Mucosa of stomach (tissue), 1 donor: ENCODE data around the gene CNIH3.
"Not testable (repeated sequence)": the region's sequence is repeated elsewhere in the genome, so short reads cannot be mapped to it uniquely, and the experiment has no call there.

Experiments
- H3K27me3 ChIP-seq: one replicate; pipeline ENCODE4 v1.7.0; 2013; ENCODE audit warnings: mild to moderate bottlenecking, low read length; ENCODE audit not compliant: control insufficient read depth, insufficient read depth
- H3K36me3 ChIP-seq: one replicate; pipeline ENCODE4 v1.7.0; 2013; ENCODE audit warnings: low read length; ENCODE audit not compliant: control insufficient read depth, insufficient read depth
- H3K4me1 ChIP-seq: one replicate; pipeline ENCODE4 v1.7.0; 2013; ENCODE audit warnings: mild to moderate bottlenecking, low read length; ENCODE audit not compliant: control insufficient read depth, insufficient read depth
- H3K4me3 ChIP-seq: one replicate; pipeline ENCODE4 v1.7.0; 2013; ENCODE audit warnings: low read length
- H3K9ac ChIP-seq: one replicate; pipeline ENCODE4 v1.7.0; 2013; ENCODE audit warnings: mild to moderate bottlenecking, low read length, moderate library complexity
- H3K9me3 ChIP-seq: one replicate; pipeline ENCODE4 v1.7.0; 2013; ENCODE audit warnings: mild to moderate bottlenecking, low read length, moderate library complexity; ENCODE audit not compliant: control insufficient read depth
- donor health status: Pancreatic carcinoma.

Gene CNIH3

DNA sequence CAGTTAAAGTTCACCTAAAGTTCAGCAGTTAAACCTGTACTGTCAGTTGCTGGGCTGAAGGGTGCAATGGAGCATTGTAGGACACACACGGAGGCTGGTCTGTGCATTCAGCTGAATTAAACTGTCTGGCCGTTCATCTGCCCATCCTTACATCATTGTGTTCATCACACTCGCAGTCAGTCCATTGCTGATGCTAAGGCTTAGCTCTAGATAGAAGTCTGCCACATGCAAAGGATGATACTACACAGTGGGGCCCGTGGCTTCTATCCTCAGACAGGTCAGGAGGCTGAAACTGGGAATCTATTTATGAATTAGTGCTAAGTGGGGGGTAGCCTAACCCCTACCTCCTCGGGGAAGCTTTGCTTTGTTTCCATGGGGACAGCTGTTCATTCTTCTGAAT is 60.4 kb downstream of the CNIH3 start:
- H3K4me1 ChIP-seq, result no peaks in the 10 kb centered on the region
- H3K9me3 ChIP-seq, result no peaks in the 10 kb centered on the region
- H3K36me3 ChIP-seq, result no peaks in the 10 kb centered on the region
- no peak overlapping the region for H3K9ac ChIP-seq
- H3K4me3 ChIP-seq, result no peak overlapping the region
- H3K27me3 ChIP-seq, result no peaks in the 10 kb centered on the region

DNA sequence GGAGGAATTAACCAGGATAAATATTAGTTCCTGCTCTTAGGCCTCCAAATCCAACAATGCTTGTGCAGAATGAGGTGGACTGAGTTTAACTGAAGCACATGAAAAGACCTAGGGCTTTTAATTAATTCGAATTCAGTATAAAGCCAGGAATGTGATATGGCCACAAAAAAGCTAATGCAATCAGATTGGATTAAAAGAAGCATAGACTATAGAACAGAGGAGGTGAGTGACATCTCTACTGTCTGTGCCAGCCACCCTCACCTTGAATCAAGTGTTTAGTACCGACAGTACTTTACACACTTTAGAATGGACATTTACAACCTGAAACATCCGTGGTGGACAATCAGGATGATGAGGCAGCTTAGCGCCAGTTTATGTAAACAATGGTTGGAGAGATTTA is 62.1 kb downstream of the CNIH3 start:
- Histone ChIP-seq H3K9ac (no peak overlapping the region), H3K4me1 (no peaks in the 10 kb centered on the region), H3K36me3 (no peaks in the 10 kb centered on the region), H3K9me3 (no peaks in the 10 kb centered on the region), H3K27me3 (no peaks in the 10 kb centered on the region), H3K4me3 (no peak overlapping the region)

DNA sequence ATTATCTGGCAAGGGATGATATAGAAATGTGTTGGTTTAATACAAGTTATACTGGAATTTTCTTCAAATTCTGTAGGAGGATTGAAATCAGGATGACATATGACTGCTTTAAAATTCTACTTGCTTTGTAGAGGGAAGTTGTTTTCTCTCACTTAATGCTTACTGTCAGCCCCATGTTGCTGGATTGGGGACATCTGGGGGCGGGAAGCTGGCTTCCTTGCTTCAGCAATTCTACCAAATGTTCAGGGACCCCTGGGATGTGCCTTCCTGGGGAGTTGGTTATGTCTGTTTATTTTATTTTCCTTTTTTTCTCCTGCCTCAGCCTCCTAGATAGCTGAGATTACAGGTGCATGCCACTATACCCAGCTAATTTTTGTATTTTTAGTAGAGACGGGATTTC is 63.5 kb downstream of the CNIH3 start:
- Histone ChIP-seq H3K9ac (no peak overlapping the region), H3K27me3 (no peaks in the 10 kb centered on the region), H3K9me3 (no peaks in the 10 kb centered on the region), H3K36me3 (no peaks in the 10 kb centered on the region), H3K4me1 (no peaks in the 10 kb centered on the region), H3K4me3 (no peak overlapping the region)

DNA sequence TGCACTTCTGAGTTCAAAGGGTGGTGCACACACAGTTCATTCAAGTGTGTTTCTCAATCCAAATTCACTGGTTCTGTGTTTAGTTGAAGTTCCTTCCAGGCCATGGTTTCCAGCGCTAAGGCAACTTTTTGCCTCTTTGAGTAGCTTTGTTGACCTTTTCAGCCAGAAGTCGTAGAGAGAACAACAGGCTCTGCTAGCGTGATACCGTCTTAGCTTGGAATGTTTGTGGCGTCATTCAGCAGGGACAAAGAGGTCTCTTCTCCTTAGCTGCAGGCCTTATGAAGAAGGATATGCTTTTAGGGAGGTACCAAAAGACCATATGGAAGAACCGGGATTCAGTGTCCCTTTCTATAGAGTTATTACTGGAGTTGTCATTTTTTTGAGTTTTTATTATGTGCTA is 65.7 kb downstream of the CNIH3 start:
- H3K4me1 ChIP-seq, result no peaks in the 10 kb centered on the region
- no peak overlapping the region for H3K4me3 ChIP-seq
- no peaks in the 10 kb centered on the region for H3K36me3 ChIP-seq
- peaks cover 3% of the 10 kb centered on the region for H3K27me3 ChIP-seq
- H3K9me3 ChIP-seq, result no peaks in the 10 kb centered on the region
- no peak overlapping the region for H3K9ac ChIP-seq

DNA sequence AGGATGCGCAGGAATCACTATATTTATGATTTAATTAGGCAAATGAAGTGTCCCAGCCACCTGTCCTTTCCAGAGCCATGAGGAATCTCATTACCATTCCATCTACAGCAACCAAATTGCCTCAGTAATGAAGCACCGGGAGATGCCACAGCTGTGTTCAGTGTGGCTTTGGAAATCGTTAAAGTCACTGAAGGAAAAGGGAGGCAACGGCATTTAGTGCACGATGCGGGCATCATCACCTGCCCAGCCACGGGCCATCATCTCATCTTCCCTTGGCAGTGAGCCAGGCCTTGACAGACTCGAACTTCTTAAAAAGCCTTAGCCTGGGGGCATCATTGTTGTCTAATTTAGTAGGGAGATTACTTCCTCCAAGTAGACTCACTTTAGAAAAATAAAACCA is 67.8 kb downstream of the CNIH3 start:
- Histone ChIP-seq H3K4me1 (no peaks in the 10 kb centered on the region), H3K9ac (no peak overlapping the region), H3K36me3 (no peaks in the 10 kb centered on the region), H3K9me3 (no peaks in the 10 kb centered on the region), H3K27me3 (peaks cover 3% of the 10 kb centered on the region), H3K4me3 (no peak overlapping the region)

DNA sequence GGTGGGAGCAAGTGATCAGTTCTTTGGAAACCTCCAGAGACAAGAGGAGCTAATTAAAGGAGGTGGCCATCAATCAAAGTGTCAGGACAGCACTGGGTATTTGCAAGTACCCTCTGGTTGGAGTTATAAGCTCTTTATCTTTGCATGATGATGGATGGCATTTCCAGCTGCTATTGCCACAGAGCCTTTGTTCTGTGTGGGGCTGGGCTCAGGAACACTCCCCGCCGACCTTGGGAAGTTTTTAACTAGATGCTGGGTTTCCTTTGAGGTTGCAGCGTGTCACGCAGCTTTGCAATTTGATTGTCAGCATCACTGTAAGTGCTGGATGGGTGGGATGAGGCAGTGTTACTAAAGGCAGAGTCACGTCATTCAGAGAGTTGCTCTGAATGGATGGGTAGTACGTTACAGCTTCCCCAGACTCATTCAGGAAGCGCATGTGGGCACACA is 68.9 kb downstream of the CNIH3 start:
- no peaks in the 10 kb centered on the region for H3K9me3 ChIP-seq
- H3K27me3 ChIP-seq, result peaks cover 3% of the 10 kb centered on the region
- no peaks in the 10 kb centered on the region for H3K4me1 ChIP-seq
- no peaks in the 10 kb centered on the region for H3K36me3 ChIP-seq
- H3K9ac ChIP-seq, result no peak overlapping the region
- H3K4me3 ChIP-seq, result no peak overlapping the region

DNA sequence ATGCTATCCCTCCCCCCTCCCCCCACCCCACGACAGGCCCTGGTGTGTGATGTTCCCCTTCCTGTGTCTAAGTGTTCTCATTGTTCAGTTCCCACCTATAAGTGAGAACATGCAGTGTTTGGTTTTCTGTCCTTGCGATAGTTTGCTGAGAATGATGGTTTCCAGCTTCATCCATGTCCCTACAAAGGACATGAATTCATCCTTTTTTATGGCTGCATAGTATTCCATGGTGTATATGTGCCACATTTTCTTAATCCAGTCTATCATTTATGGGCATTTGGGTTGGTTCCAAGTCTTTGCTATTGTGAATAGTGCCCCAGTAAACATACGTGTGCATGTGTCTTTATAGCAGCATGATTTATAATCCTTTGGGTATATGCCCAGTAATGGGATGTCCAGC is 70.0 kb downstream of the CNIH3 start:
- not testable (repeated sequence) for H3K9me3 ChIP-seq, H3K27me3 ChIP-seq, H3K4me3 ChIP-seq, H3K4me1 ChIP-seq, H3K9ac ChIP-seq, H3K36me3 ChIP-seq

DNA sequence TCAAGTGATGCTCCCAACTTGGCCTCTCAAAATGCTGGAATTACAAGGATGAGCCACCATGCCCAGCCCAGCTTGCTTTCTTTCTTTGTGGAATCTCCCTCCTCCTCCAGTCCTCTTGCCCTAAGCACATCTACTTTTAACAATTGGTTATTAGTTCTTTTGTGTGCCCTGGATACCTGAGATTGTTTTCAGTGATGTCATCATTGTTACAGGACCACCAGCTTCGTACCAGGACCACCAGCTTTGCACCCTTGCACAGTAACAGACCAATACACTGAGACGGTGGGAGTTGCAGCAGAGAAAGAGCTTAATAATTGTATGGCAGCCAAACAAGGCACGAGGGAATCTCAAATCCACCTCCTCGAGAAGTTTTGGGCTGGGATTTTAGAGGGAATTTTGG is 71.3 kb downstream of the CNIH3 start:
- no peaks in the 10 kb centered on the region for H3K9me3 ChIP-seq
- H3K27me3 ChIP-seq, result peaks cover 3% of the 10 kb centered on the region
- no peaks in the 10 kb centered on the region for H3K36me3 ChIP-seq
- H3K4me1 ChIP-seq, result no peaks in the 10 kb centered on the region
- H3K4me3 ChIP-seq, result no peak overlapping the region
- no peak overlapping the region for H3K9ac ChIP-seq

DNA sequence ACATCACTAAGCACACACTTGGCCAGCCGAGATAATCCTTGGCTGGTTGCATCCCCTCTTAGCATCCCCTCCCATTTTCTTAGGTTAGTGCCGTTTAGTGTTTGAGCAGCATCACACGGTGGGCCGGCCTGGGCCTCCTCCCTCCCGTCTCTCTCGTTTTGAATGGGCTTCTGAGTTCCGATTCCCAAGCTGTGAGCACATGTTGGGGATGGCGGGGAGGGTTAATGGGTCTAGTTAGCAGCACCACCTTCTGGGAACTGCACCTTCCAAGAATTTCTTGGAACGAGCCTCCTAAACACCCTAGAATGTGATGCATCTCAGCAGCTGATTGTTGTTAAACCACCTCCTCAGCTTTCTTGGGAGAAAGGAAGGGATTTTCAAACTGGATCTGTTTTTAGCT is 73.3 kb downstream of the CNIH3 start:
- H3K36me3 ChIP-seq, result no peaks in the 10 kb centered on the region
- H3K4me1 ChIP-seq, result no peaks in the 10 kb centered on the region
- H3K4me3 ChIP-seq, result no peak overlapping the region
- H3K9me3 ChIP-seq, result no peaks in the 10 kb centered on the region
- H3K27me3 ChIP-seq, result peaks cover 3% of the 10 kb centered on the region
- no peak overlapping the region for H3K9ac ChIP-seq

DNA sequence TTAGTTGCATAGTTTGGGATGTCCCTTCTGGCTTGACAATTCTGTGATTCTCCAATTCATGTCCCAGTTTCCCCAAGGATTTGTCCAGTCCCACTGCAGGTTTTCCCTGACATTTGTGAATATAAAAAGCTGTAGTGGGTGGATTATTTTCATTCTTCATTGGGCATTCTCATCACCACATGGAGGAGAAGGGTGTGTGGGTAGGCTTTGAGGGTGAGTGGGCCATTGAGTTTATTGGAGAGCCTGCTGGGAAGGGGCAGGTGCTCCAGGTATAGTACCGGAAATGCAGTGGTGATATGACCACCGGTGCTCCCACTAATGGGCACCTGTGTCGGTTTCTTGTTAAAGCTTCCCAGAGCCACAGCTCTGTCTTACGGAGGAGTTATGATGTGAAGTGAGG is 74.5 kb downstream of the CNIH3 start:
- H3K4me1 ChIP-seq, result no peaks in the 10 kb centered on the region
- H3K9ac ChIP-seq, result no peak overlapping the region
- no peaks in the 10 kb centered on the region for H3K27me3 ChIP-seq
- no peaks in the 10 kb centered on the region for H3K36me3 ChIP-seq
- H3K9me3 ChIP-seq, result no peaks in the 10 kb centered on the region
- H3K4me3 ChIP-seq, result no peak overlapping the region

DNA sequence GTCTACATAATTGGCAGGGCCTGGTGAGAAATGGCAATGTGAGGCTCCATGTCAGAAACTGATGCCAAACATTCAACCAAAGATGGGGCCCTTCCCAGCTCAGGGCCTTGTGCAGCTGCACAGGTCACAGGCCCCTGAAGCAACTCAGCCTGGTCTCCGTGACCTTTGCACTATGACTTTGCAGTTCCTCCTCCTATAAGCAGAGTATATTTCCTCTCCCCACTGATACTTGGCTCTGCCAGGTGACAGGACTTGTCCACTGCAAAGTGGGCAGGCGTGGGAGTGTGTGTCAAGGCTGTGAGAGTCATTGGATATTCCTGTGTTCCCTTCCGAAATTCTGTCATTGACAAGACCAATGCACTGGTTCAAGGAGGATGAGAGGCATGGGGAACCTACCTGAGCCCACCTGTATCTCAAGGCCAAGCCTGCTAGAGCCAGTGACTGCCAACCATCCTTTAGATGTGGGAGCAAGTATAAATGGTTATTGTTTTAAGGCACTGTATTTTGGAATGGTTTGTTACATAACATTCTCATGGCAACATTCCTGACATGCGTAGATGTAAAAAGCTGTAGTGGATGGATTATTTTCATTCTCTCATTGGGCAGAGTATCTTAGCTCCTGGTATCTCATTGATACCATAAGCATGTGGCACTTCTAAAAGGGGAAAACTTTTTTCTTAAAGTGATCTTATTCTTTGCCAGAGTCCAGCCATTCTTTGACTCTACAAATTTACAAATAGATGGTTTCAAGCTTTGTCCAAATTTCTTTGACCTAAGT is 75.2 kb downstream of the CNIH3 start:
- Histone ChIP-seq H3K36me3 (no peaks in the 10 kb centered on the region), H3K4me3 (no peak overlapping the region), H3K9ac (no peak overlapping the region), H3K27me3 (no peaks in the 10 kb centered on the region), H3K4me1 (no peaks in the 10 kb centered on the region), H3K9me3 (no peaks in the 10 kb centered on the region)

DNA sequence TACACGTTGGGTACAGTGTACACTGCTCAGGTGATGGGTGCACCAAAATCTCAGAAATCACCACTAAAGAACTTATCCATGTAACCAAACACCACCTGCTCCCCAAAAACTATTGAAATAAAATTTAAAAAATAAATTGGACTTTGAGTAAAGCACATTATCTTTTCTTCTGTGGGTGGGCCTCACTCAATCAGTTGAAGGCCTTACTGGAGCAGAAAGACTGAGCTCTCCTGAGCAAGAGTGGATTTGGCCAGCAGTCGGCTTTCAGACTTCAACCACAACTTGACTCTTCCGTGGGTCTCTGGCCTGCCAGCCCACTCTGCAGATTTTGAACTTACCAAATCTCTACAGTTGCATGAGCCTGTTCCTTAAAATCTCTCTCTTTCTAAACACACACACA is 78.9 kb downstream of the CNIH3 start:
- Histone ChIP-seq H3K27me3 (no peaks in the 10 kb centered on the region), H3K4me1 (no peaks in the 10 kb centered on the region), H3K9me3 (no peaks in the 10 kb centered on the region), H3K36me3 (no peaks in the 10 kb centered on the region), H3K9ac (no peak overlapping the region), H3K4me3 (no peak overlapping the region)

DNA sequence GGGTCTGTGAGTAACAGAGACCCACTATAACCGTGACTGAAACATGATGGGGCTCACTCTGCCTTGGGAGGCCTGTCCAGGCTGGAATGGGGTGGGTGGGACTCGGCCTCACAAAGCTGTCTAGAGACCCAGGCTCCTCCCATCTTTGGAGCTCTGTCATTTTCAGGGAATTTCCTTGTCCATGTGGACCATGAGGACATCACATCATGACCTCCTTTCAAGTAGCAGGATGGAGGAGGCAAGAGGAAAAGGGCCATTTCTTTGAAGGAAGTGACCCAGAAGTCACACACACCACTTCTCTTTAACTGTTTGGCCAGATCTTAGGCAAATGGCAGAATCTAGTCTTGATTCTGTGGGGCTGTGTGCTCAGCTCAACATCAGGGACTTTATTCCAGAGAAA is 79.9 kb downstream of the CNIH3 start:
- Histone ChIP-seq H3K27me3 (no peaks in the 10 kb centered on the region), H3K4me1 (no peaks in the 10 kb centered on the region), H3K9ac (no peak overlapping the region), H3K9me3 (no peaks in the 10 kb centered on the region), H3K4me3 (no peak overlapping the region), H3K36me3 (no peaks in the 10 kb centered on the region)
